ENCODE measurements around the gene GTPBP8. TPM values are rescaled to one million over a fixed set of nuclear protein-coding genes. Genes with fewer than 3 reads are reported as not detected.

Gene GTPBP8
- total RNA-seq = 10 to 100 TPM; 11.8 to 17.4 (median 17.0) TPM
- long read RNA-seq, donor 1, transcript GTPBP8-203 (6 exons, 1,360 nt) = major isoform, 9 of 18 reads
- long read RNA-seq, donor 1, partial matches to known transcripts = 0 of 18 reads
- long read RNA-seq, donor 1, other reads (novel, unspliced or antisense) = 2 of 18 reads
- long read RNA-seq, donor 2, partial matches to known transcripts = 3 of 13 reads
- long read RNA-seq, donor 2, other reads (novel, unspliced or antisense) = 1 of 13 reads

- intact Hi-C loops (cut with DNase I, micrococcal nuclease) = no loop called here
Measured at GRCh38 chr3:112990672-112991602, at the start of gene GTPBP8. Gene GTPBP8 (plus strand): TSS chr3:112990984. CDS start chr3:112991000, 16 bp downstream.

GRCh38 chr3:112948346-112948838 is 42.4 kb upstream of the GTPBP8 start:
- ATAC-seq = no peak
- H3K4me1 ChIP-seq (ENCODE audit: low read depth) = no peaks in the 10 kb centered on the region
- H3K36me3 ChIP-seq (ENCODE audit: low read depth) = no peaks in the 10 kb centered on the region
- no peak overlapping the region for H3K4me3 ChIP-seq
- no peaks in the 10 kb centered on the region for H3K9me3 ChIP-seq
- intact Hi-C loops (cut with DNase I, micrococcal nuclease) = no loop called here
- DNase-seq = no peak
- no peak for TF ChIP-seq CTCF (IDR thresholded peaks at IDR 0.05)

More at GRCh38 chr3:112990672-112991602, at the start of gene GTPBP8:
- DNase-seq = peak; percentile 94 to 95 (median 95)
- peak; percentile 98 for ATAC-seq
- H3K4me3 ChIP-seq = peak within 1 kb of the TSS; percentile 50
- TF ChIP-seq CTCF (IDR thresholded peaks at IDR 0.05) = no peak
- H3K36me3 ChIP-seq (ENCODE audit: low read depth) = no peaks in the 10 kb centered on the region
- H3K9me3 ChIP-seq = no peaks in the 10 kb centered on the region
- peaks cover 10% of the 10 kb centered on the region for H3K4me1 ChIP-seq (ENCODE audit: low read depth)

GRCh38 chr3:112956351-112956750 is 34.4 kb upstream of the GTPBP8 start:
- no peak for TF ChIP-seq CTCF (IDR thresholded peaks at IDR 0.05)
- Histone ChIP-seq H3K9me3 (no peaks in the 10 kb centered on the region), H3K4me1 (ENCODE audit: low read depth) (no peaks in the 10 kb centered on the region), H3K4me3 (no peak overlapping the region), H3K36me3 (ENCODE audit: low read depth) (no peaks in the 10 kb centered on the region)
- intact Hi-C loops (cut with DNase I, micrococcal nuclease) = no loop called here
- DNase-seq (no peak), ATAC-seq (no peak)

- intact Hi-C loops (cut with DNase I, micrococcal nuclease) = no loop called here
- Histone ChIP-seq H3K4me1 (ENCODE audit: low read depth) (no peaks in the 10 kb centered on the region), H3K4me3 (no peak overlapping the region), H3K9me3 (peaks cover 8% of the 10 kb centered on the region), H3K36me3 (ENCODE audit: low read depth) (no peaks in the 10 kb centered on the region)
- no peak for DNase-seq
- TF ChIP-seq CTCF (IDR thresholded peaks at IDR 0.05) = no peak
- ATAC-seq = no peak
Measured at GRCh38 chr3:112958811-112959560, 31.8 kb upstream of the GTPBP8 start.

GRCh38 chr3:112963683-112964082 is 27.1 kb upstream of the GTPBP8 start:
- no peaks in the 10 kb centered on the region for H3K4me1 ChIP-seq (ENCODE audit: low read depth)
- H3K4me3 ChIP-seq = no peak overlapping the region
- no peaks in the 10 kb centered on the region for H3K36me3 ChIP-seq (ENCODE audit: low read depth)
- intact Hi-C loops (cut with DNase I, micrococcal nuclease) = no loop called here
- DNase-seq = no peak
- no peak for TF ChIP-seq CTCF (IDR thresholded peaks at IDR 0.05)
- no peak for ATAC-seq
- H3K9me3 ChIP-seq = peaks cover 9% of the 10 kb centered on the region
